GM12872 (cell line): ENCODE measurements around the gene TLCD2.

Source experiments
- TF ChIP-seq, protein P1 (sequence below): IDR thresholded peaks from 3 replicates; pipeline ENCODE4 v1.5.1; 2011; ENCODE audit warnings: low read depth, mild to moderate bottlenecking, low read length, moderate library complexity; ENCODE audit not compliant: insufficient read depth

Gene TLCD2

GRCh38 chr17:1743088-1743439 is 32.9 kb upstream of the TLCD2 start:
- TF ChIP-seq, protein P1, sequence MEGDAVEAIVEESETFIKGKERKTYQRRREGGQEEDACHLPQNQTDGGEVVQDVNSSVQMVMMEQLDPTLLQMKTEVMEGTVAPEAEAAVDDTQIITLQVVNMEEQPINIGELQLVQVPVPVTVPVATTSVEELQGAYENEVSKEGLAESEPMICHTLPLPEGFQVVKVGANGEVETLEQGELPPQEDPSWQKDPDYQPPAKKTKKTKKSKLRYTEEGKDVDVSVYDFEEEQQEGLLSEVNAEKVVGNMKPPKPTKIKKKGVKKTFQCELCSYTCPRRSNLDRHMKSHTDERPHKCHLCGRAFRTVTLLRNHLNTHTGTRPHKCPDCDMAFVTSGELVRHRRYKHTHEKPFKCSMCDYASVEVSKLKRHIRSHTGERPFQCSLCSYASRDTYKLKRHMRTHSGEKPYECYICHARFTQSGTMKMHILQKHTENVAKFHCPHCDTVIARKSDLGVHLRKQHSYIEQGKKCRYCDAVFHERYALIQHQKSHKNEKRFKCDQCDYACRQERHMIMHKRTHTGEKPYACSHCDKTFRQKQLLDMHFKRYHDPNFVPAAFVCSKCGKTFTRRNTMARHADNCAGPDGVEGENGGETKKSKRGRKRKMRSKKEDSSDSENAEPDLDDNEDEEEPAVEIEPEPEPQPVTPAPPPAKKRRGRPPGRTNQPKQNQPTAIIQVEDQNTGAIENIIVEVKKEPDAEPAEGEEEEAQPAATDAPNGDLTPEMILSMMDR, result no peak

GRCh38 chr17:1742371-1743087 is 32.4 kb upstream of the TLCD2 start, which contains the start of gene SERPINF2:
Gene SERPINF2 (plus strand): TSS chr17:1742871. CDS start chr17:1744996, 2,125 bp downstream.
- TF ChIP-seq, protein P1, result no peak

DNA sequence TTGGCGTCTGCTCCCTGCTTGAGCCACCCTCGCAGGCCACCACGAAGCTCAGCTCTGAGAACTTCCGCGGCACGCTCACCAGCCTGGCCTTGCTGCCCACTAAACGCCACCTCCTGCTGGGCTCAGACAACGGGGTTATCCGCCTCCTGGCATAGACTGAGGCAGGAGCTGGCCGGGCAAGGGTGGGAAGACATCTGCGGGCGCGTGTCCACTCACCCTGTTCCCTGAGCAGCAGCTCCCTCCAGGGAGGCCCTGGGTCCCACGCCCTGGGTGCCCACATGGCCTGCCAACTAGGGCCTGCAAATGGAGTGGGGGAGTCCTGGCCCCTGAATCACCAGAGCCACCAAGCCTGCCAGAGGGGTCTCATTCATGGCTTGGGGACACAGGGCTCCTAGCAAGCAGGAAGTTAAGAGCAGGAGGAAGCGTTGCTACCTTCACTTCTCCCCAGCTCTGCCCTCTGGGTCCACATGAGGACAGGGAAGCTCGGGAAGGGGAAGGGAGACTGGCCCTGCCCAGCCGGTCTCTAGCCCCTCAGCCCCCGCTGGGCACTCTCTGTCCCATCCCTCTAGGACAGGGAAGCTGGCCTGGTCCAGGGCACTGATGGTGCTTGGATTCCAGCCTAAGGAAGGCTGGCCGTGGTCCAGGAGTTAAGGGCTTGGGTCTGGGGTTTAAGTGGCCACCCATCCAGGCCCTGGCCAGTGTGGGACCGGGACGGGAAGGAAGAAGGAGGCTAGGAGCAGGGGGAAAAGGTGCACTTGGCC is 27.5 kb upstream of the TLCD2 start:
- TF ChIP-seq, protein P1, result no peak

- TF ChIP-seq, protein P1, result no peak
These were observed 26.4 kb upstream of the TLCD2 start for GRCh38 chr17:1736348-1737281.

- TF ChIP-seq, protein P1, result no peak
These were observed 25.7 kb upstream of the TLCD2 start for GRCh38 chr17:1735834-1736347.

- TF ChIP-seq, protein P1, result no peak
These were observed 25.2 kb upstream of the TLCD2 start for GRCh38 chr17:1735418-1735817.

DNA sequence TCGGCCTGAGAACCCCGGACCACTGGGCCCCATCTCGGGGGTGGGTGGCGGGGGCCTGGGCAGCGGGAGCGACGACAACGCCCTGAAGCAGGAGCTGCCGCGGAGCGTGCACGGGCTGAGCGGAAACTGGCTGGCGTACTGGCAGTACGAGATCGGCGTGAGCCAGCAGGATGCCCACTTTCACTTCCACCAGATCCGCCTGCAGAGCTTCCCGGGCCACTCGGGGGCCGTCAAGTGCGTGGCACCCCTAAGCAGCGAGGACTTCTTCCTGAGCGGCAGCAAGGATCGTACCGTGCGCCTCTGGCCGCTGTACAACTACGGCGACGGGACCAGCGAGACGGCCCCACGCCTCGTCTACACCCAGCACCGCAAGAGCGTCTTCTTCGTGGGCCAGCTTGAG is 23.6 kb upstream of the TLCD2 start:
- TF ChIP-seq, protein P1, result no peak
